Measurements from ENCODE around the gene MUCL1. TPM values are rescaled to one million over a fixed set of nuclear protein-coding genes. Genes with fewer than 3 reads are reported as not detected.

MUCL1 gene
- total and polyA plus RNA-seq, 2 of the 8 experiments (the other 6 are each of a cell fraction or from before 2014, with no cell fraction given): not detected

- Histone ChIP-seq H3K4me3 (ENCODE audit: extremely low read depth in 1 of 4, insufficient read depth in 2 of 4, low read depth in 3 of 4, low read length in 4 of 4) (no peak overlapping the region), H3K14ac (ENCODE audit: insufficient read length) (no peak overlapping the region), H3K23me2 (ENCODE audit: low read depth, low read length) (no peaks in the 10 kb centered on the region; the same call in 1 of the 2 replicates), H4K20me1 (replicated peaks in 1 of 2; ENCODE audit: control insufficient read depth in 1 of 2, insufficient read depth in 2 of 2, low read length in 2 of 2) (no peaks in the 10 kb centered on the region), H2BK20ac (ENCODE audit: low read length) (no peak overlapping the region), H3K18ac (ENCODE audit: extremely low read depth, low read length) (no peak overlapping the region), H4K91ac (replicated peaks; ENCODE audit: insufficient read length, low read length) (no peak overlapping the region), H3K79me2 (ENCODE audit: control insufficient read depth in 1 of 2, insufficient read depth in 2 of 2, low read length in 2 of 2) (no peaks in the 10 kb centered on the region), H2AK5ac (ENCODE audit: low read depth, low read length) (no peak overlapping the region), H3K4me1 (replicated peaks in 1 of 4; ENCODE audit: control insufficient read depth in 3 of 4, insufficient read depth in 4 of 4, low read length in 3 of 4) (no peaks in the 10 kb centered on the region), H3K27ac (ENCODE audit: low read depth, low read length) (no peak overlapping the region), H3K79me1 (ENCODE audit: low read depth, low read length) (no peaks in the 10 kb centered on the region), H3K9ac (replicated peaks in 1 of 4; ENCODE audit: extremely low read depth in 1 of 4, low read depth in 3 of 4, low read length in 3 of 4) (no peak overlapping the region), H4K5ac (ENCODE audit: insufficient read length, low read depth, low read length) (no peak overlapping the region), H3K9me3 (ENCODE audit: insufficient read depth in 2 of 2, low read depth in 1 of 2, low read length in 1 of 2) (no peaks in the 10 kb centered on the region), H2AFZ (ENCODE audit: low read length) (no peak overlapping the region), H3K4ac (replicated peaks; ENCODE audit: insufficient read length, low read depth, low read length) (no peak overlapping the region), H3K23ac (ENCODE audit: insufficient read length) (no peak overlapping the region), H3K36me3 (ENCODE audit: control insufficient read depth in 2 of 4, insufficient read depth in 4 of 4, low read length in 3 of 4) (no peaks in the 10 kb centered on the region), H3K56ac (replicated peaks; ENCODE audit: insufficient read length, low read depth, low read length) (no peak overlapping the region), H2BK5ac (ENCODE audit: low read depth, low read length) (no peak overlapping the region), H4K8ac (ENCODE audit: extremely low read depth, insufficient read depth, low read length) (no peak overlapping the region), H2BK15ac (ENCODE audit: low read length) (no peak overlapping the region), H3K27me3 (replicated peaks in 1 of 4; ENCODE audit: control insufficient read depth in 3 of 4, extremely low read depth in 1 of 4, insufficient read depth in 3 of 4, low read length in 3 of 4) (no peaks in the 10 kb centered on the region), H2BK120ac (replicated peaks; ENCODE audit: low read depth, low read length) (no peak overlapping the region), H2BK12ac (ENCODE audit: low read depth, low read length) (no peak overlapping the region), H3K4me2 (ENCODE audit: insufficient read depth in 1 of 2, low read depth in 2 of 2, low read length in 2 of 2) (no peak overlapping the region)
- TF ChIP-seq TEAD4 (IDR thresholded peaks at IDR 0.05; ENCODE audit: low read depth, low read length) (no peak), GTF2F1 (IDR thresholded peaks at IDR 0.05; ENCODE audit: borderline replicate concordance, low read depth, low read length) (no peak), CTBP2 (IDR thresholded peaks at IDR 0.05; ENCODE audit: borderline replicate concordance, insufficient read depth, insufficient read length, low read length) (no peak), TCF12 (IDR thresholded peaks at IDR 0.05; ENCODE audit: low read depth, low read length) (no peak), POLR2A (IDR thresholded peaks at IDR 0.05; ENCODE audit: control extremely low read depth in 1 of 2, low read depth in 2 of 2, low read length in 2 of 2) (no peak)
- 95% methylated on average over 2 of the region's 2 CpGs; no CpG with 5 or more reads in 1 of the 2 experiments for WGBS, 2 experiments (ENCODE audit: extremely low coverage in 1 of 2, insufficient coverage in 1 of 2, insufficient read length in 1 of 2, insufficient replicate concordance in 2 of 2, low coverage in 1 of 2, low lambda C conversion rate in 2 of 2, missing lambda C conversion rate in 1 of 2)
- POLR2A ChIA-PET (ENCODE audit: partially characterized antibody): no interaction called here
- FAIRE-seq: no peak
- DNase-seq (ENCODE audit: low read depth in 1 of 2, low spot score in 2 of 2): no peak
- CTCF ChIA-PET (ENCODE audit: partially characterized antibody): interaction anchor here (0.7 to 0.9 kb wide), 2 partner anchors 43 to 55 kb away, joined by 3 read pairs; no protein-coding TSS in a partner anchor
These were observed 27.8 kb downstream of the MUCL1 start for GRCh38 chr12:54882079-54882478.
